Psoas muscle (tissue), 8 donors: ENCODE data around the gene HLA-E. TPM values are rescaled to one million over a fixed set of nuclear protein-coding genes. Genes with fewer than 3 reads are reported as not detected.
A peak's percentile ranks its signal among the peaks of the same experiment; 100 is the strongest.
"Not testable (repeated sequence)": the region's sequence is repeated elsewhere in the genome, so short reads cannot be mapped to it uniquely, and the experiment has no call there.

ENCODE experiments used
- ATAC-seq, 4 donors: fragments of 200-7000 bp; cut with Tn5 transposase; one replicate each; pipeline ENCODE4 v1.9.1; 2020; ENCODE audit warnings: moderate library complexity in 3 of 4, mild to moderate bottlenecking in 2 of 4
- DNase-seq, 2 donors: peaks; one replicate each; pipeline ENCODE4 v3.0.0-alpha.2; 2020
- H3K27ac ChIP-seq: fragments of 200-600 bp; one replicate; pipeline ENCODE4 v1.8.0; 2022
- H3K27me3 ChIP-seq, 3 donors: fragments of 200-600 bp in 1 of 3; one replicate each; pipeline versions ENCODE4 v1.6.1 to v1.8.0; 2013 to 2022; ENCODE audit warnings: low read length in 2 of 3, mild to moderate bottlenecking in 2 of 3, moderate library complexity in 1 of 3; ENCODE audit not compliant: insufficient read depth in 3 of 3
- H3K36me3 ChIP-seq, 2 donors: fragments of 200-600 bp in 1 of 2; one replicate each; pipeline versions ENCODE4 v1.6.1 to v1.8.0; 2013 to 2022; ENCODE audit warnings: low read depth in 1 of 2, mild to moderate bottlenecking in 1 of 2, moderate library complexity in 1 of 2; ENCODE audit not compliant: insufficient read depth in 1 of 2
- H3K4me1 ChIP-seq: fragments of 200-600 bp; one replicate; pipeline ENCODE4 v1.8.0; 2022
- H3K4me3 ChIP-seq: fragments of 200-600 bp; one replicate; pipeline ENCODE4 v1.8.0; 2022; ENCODE audit warnings: mild to moderate bottlenecking
- H3K9me3 ChIP-seq: fragments of 200-600 bp; one replicate; pipeline ENCODE4 v1.8.0; 2022
- CTCF ChIP-seq: fragments of 200-600 bp; IDR thresholded peaks from one replicate; pipeline ENCODE4 v1.8.0; 2022; ENCODE audit warnings: antibody characterized with exemption
- WGBS, 3 donors: extraction: QIAGEN DNeasy Blood & Tissue Kit; methylation state at CpG; one replicate each; pipeline versions ENCODE4 v1.1.6 to v1.1.7; 2013; 5-methylcytosine and 5-hydroxymethylcytosine counted together
- intact Hi-C, 2 donors: fragments of 100-400 bp; cut with DNase I; formaldehyde crosslinking; loops; one replicate each; pipeline versions ENCODE4 v1.11.0 to v1.14.2; 2022
- polyA plus RNA-seq, 3 donors: library from polyadenylated mRNA; stranded (reverse); fragments of 200-250 nt; gene quantifications; one replicate each; pipeline ENCODE4 v1.2.3, GENCODE V29; 2013
- total RNA-seq, 4 donors: library from RNA; stranded (reverse); fragmentation: NEBNext Ultra II Directional in 2 of 4; extraction: Animal tissue kit (Norgen Biotek cat#: 25700) in 2 of 4; gene quantifications; one replicate each; pipeline versions ENCODE4 v1.2.1 to v1.2.4, GENCODE V29; 2021 to 2023
- donor health status: healthy with polysubstance abuse.
- donor health status: DM: no; HTN: no; CAD: no; lungs with moderate emphysema.
- donor health status: Bipolar disorder and iron deficiency.
- donor health status: healthy.
- donor health status: DM: yes; HTN: yes; CAD: no.
- donor health status: DM: no; HTN: no; CAD: no.
- donor health status: DM: no; HTN: no; CAD: no.
- donor health status: DM: yes; HTN: yes; CAD: no.

The HLA-E gene
- total and polyA plus RNA-seq, 7 donors, result 75.2 to 168 (median 97.8) TPM

- no peak for TF ChIP-seq CTCF
- Histone ChIP-seq H3K27me3 (peaks cover 0 to 14% (median 5%) of the 10 kb centered on the region in 3 donors), H3K4me1 (no peaks in the 10 kb centered on the region), H3K4me3 (no peak overlapping the region), H3K36me3 (no peaks in the 10 kb centered on the region), H3K9me3 (no peaks in the 10 kb centered on the region), H3K27ac (peak overlapping the region; percentile 74)
- intact Hi-C loops, result no loop called here
- 36 to 42% (median 38%) methylated on average over 4 of the region's 4 CpGs for whole genome bisulfite sequencing, 3 donors
- DNase-seq (no peak), ATAC-seq (no peak)
These were observed 25.8 kb downstream of the HLA-E start for GRCh38 chr6:30515106-30515505.

- Histone ChIP-seq H3K36me3 (no peaks in the 10 kb centered on the region), H3K4me3 (peak overlapping the region; percentile 55), H3K4me1 (no peaks in the 10 kb centered on the region), H3K27ac (peak overlapping the region; percentile 74), H3K9me3 (no peaks in the 10 kb centered on the region), H3K27me3 (peaks cover 0 to 14% (median 8%) of the 10 kb centered on the region in 3 donors)
- DNase-seq (peak; percentile 87 to 92), ATAC-seq (peak; percentile 82 to 94 (median 90))
- intact Hi-C loops, result no loop called here
- WGBS, 3 donors, result 2 to 4% (median 3%) methylated on average over 33 of the region's 33 CpGs
- TF ChIP-seq CTCF, result no peak
These were observed 26.8 kb downstream of the HLA-E start for GRCh38 chr6:30515944-30516753.

GRCh38 chr6:30516754-30517076 is 27.4 kb downstream of the HLA-E start:
- ATAC-seq, DNase-seq, H3K4me1 ChIP-seq, H3K36me3 ChIP-seq, intact Hi-C loops, H3K9me3 ChIP-seq: not testable (repeated sequence)
- WGBS, 3 donors, result 60 to 64% (median 61%) methylated on average over 8 to 9 of the region's 9 CpGs
- peak overlapping the region; percentile 55 for H3K4me3 ChIP-seq
- H3K27ac ChIP-seq, result peak overlapping the region; percentile 74
- peaks cover 0 to 14% (median 8%) of the 10 kb centered on the region in 3 donors for H3K27me3 ChIP-seq

- H3K9me3 ChIP-seq, H3K4me1 ChIP-seq, H3K4me3 ChIP-seq, intact Hi-C loops, DNase-seq, H3K27ac ChIP-seq, ATAC-seq, H3K36me3 ChIP-seq: not testable (repeated sequence)
- 93% methylated on average over 21 of the region's 21 CpGs for WGBS, 3 donors
- peaks cover 0 to 14% (median 8%) of the 10 kb centered on the region in 3 donors for H3K27me3 ChIP-seq
These were observed 28.6 kb downstream of the HLA-E start for GRCh38 chr6:30517767-30518504.

GRCh38 chr6:30518505-30519145 is 29.3 kb downstream of the HLA-E start:
- intact Hi-C loops, H3K4me3 ChIP-seq, H3K27ac ChIP-seq, H3K4me1 ChIP-seq, H3K36me3 ChIP-seq, H3K9me3 ChIP-seq, DNase-seq, ATAC-seq: not testable (repeated sequence)
- 78 to 79% (median 78%) methylated on average over 19 of the region's 19 CpGs for WGBS, 3 donors
- H3K27me3 ChIP-seq, result peaks cover 0 to 11% (median 8%) of the 10 kb centered on the region in 3 donors

GRCh38 chr6:30520522-30520921 is 31.2 kb downstream of the HLA-E start:
- H3K36me3 ChIP-seq, result no peaks in the 10 kb centered on the region
- H3K27me3 ChIP-seq, result peaks cover 0 to 11% (median 8%) of the 10 kb centered on the region in 3 donors
- H3K4me1 ChIP-seq, result no peaks in the 10 kb centered on the region
- no peak for DNase-seq
- H3K4me3 ChIP-seq, result no peak overlapping the region
- intact Hi-C loops, result no loop called here
- TF ChIP-seq CTCF, result no peak
- H3K9me3 ChIP-seq, result no peaks in the 10 kb centered on the region
- WGBS, 3 donors, result 80 to 87% (median 84%) methylated on average over 6 of the region's 6 CpGs
- H3K27ac ChIP-seq, result no peak overlapping the region
- no peak for ATAC-seq

- H3K36me3 ChIP-seq, H3K4me1 ChIP-seq, H3K4me3 ChIP-seq, H3K27ac ChIP-seq, H3K9me3 ChIP-seq, DNase-seq, ATAC-seq, H3K27me3 ChIP-seq, intact Hi-C loops: not testable (repeated sequence)
- WGBS, 3 donors, result 66 to 73% (median 69%) methylated on average over 7 of the region's 7 CpGs
These were observed 31.8 kb downstream of the HLA-E start for GRCh38 chr6:30521082-30521481.

GRCh38 chr6:30521952-30522351 is 32.6 kb downstream of the HLA-E start:
- H3K4me1 ChIP-seq, H3K27me3 ChIP-seq, ATAC-seq, intact Hi-C loops, H3K4me3 ChIP-seq, DNase-seq, H3K9me3 ChIP-seq, H3K36me3 ChIP-seq, H3K27ac ChIP-seq: not testable (repeated sequence)
- WGBS, 3 donors, result 82 to 85% (median 84%) methylated on average over 5 of the region's 5 CpGs
